H9 (cell line): ENCODE results near the gene FYN. TPM values are rescaled to one million over a fixed set of nuclear protein-coding genes. Genes with fewer than 3 reads are reported as not detected.

Experiments
- DNase-seq: peaks from one replicate; pipeline ENCODE4 v3.0.0-alpha.2; 2017
- H2AFZ ChIP-seq: one replicate; pipeline ENCODE4 v1.6.1; 2013; ENCODE audit warnings: mild to moderate bottlenecking, low read length, control low read depth, moderate library complexity
- H2AK5ac ChIP-seq: 2 replicates; pipeline ENCODE4 v1.6.1; 2013; ENCODE audit warnings: low read length, control low read depth, mixed read lengths; ENCODE audit not compliant: insufficient read length
- H2BK120ac ChIP-seq: one replicate; pipeline ENCODE4 v1.6.1; 2013; ENCODE audit warnings: low read depth, mild to moderate bottlenecking, low read length, control low read depth, inconsistent platforms; ENCODE audit not compliant: poor library complexity, severe bottlenecking
- H2BK12ac ChIP-seq: 2 replicates; pipeline ENCODE4 v1.6.1; 2013; ENCODE audit warnings: low read length, control low read depth, mixed read lengths, low read depth; ENCODE audit not compliant: insufficient read length
- H2BK15ac ChIP-seq: 2 replicates; pipeline ENCODE4 v1.6.1; 2013; ENCODE audit warnings: low read depth, low read length, control low read depth
- H2BK20ac ChIP-seq: one replicate; pipeline ENCODE4 v1.6.1; 2013; ENCODE audit warnings: low read depth, mild to moderate bottlenecking, low read length, control low read depth, inconsistent platforms; ENCODE audit not compliant: poor library complexity, severe bottlenecking
- H2BK5ac ChIP-seq: 2 replicates; pipeline ENCODE4 v1.6.1; 2013; ENCODE audit warnings: low read length, control low read depth, mixed read lengths; ENCODE audit not compliant: insufficient read length
- H3K14ac ChIP-seq: 2 replicates; pipeline ENCODE4 v1.6.1; 2013; ENCODE audit warnings: low read length, control low read depth; ENCODE audit not compliant: insufficient read depth
- H3K18ac ChIP-seq: 2 replicates; pipeline ENCODE4 v1.6.1; 2013; ENCODE audit warnings: low read depth, mild to moderate bottlenecking, mixed read lengths, low read length, control low read depth; ENCODE audit not compliant: insufficient read length
- H3K23ac ChIP-seq: 2 replicates; pipeline ENCODE4 v1.6.1; 2013; ENCODE audit warnings: low read length, control low read depth, mixed read lengths, low read depth; ENCODE audit not compliant: insufficient read length
- H3K23me2 ChIP-seq: 2 replicates; pipeline ENCODE4 v1.6.1; 2013; ENCODE audit warnings: low read depth, mild to moderate bottlenecking, mixed read lengths, low read length, control low read depth; ENCODE audit not compliant: insufficient read length, poor library complexity, severe bottlenecking
- H3K27ac ChIP-seq: 2 replicates; pipeline ENCODE4 v1.5.1; 2013; ENCODE audit warnings: low read length, control low read depth, mixed read lengths, low read depth; ENCODE audit not compliant: insufficient read length
- H3K27me3 ChIP-seq: 2 replicates; pipeline ENCODE4 v1.6.1; 2013; ENCODE audit warnings: low read length, control low read depth, inconsistent platforms; ENCODE audit not compliant: insufficient read depth
- H3K4ac ChIP-seq: 2 replicates; pipeline ENCODE4 v1.6.1; 2013; ENCODE audit warnings: low read depth, mild to moderate bottlenecking, control low read depth, inconsistent platforms, low read length, moderate library complexity
- H3K4me1 ChIP-seq: 2 replicates; pipeline ENCODE4 v1.6.1; 2013; ENCODE audit warnings: low read length, control low read depth, inconsistent platforms; ENCODE audit not compliant: insufficient read depth
- H3K4me2 ChIP-seq: 2 replicates; pipeline ENCODE4 v1.6.1; 2013; ENCODE audit warnings: low read length, control low read depth, mixed read lengths; ENCODE audit not compliant: insufficient read length, insufficient read depth
- H3K56ac ChIP-seq: 2 replicates; pipeline ENCODE4 v1.6.1; 2013; ENCODE audit warnings: low read depth, mild to moderate bottlenecking, mixed read lengths, low read length, control low read depth; ENCODE audit not compliant: insufficient read length
- H3K79me1 ChIP-seq: 2 replicates; pipeline ENCODE4 v1.6.1; 2013; ENCODE audit warnings: low read depth, mild to moderate bottlenecking, moderate library complexity, low read length, control low read depth, inconsistent platforms; ENCODE audit not compliant: insufficient read depth, poor library complexity, severe bottlenecking
- H3K79me2 ChIP-seq: 2 replicates; pipeline ENCODE4 v1.6.1; 2013; ENCODE audit warnings: low read length, control low read depth, inconsistent platforms; ENCODE audit not compliant: insufficient read depth
- H3K9ac ChIP-seq: 2 replicates; pipeline ENCODE4 v1.6.1; 2013; ENCODE audit warnings: low read length, control low read depth, mixed read lengths; ENCODE audit not compliant: insufficient read length; ENCODE audit errors: extremely low read depth
- H3K9me3 ChIP-seq: one replicate; pipeline ENCODE4 v1.6.1; 2013; ENCODE audit warnings: low read depth, low read length, inconsistent platforms; ENCODE audit not compliant: control insufficient read depth
- H3T11ph ChIP-seq: one replicate; pipeline ENCODE4 v1.6.1; 2013; ENCODE audit warnings: mild to moderate bottlenecking, low read length, control low read depth, inconsistent platforms
- H4K20me1 ChIP-seq: one replicate; pipeline ENCODE4 v1.6.1; 2013; ENCODE audit not compliant: control insufficient read depth, insufficient read length, insufficient read depth
- H4K5ac ChIP-seq: 2 replicates; pipeline ENCODE4 v1.6.1; 2013; ENCODE audit warnings: low read depth, mild to moderate bottlenecking, mixed read lengths, low read length, control low read depth; ENCODE audit not compliant: insufficient read length
- H4K8ac ChIP-seq: replicated peaks from 2 replicates; pipeline ENCODE4 v1.6.1; 2013; ENCODE audit warnings: low read length, control low read depth, mixed read lengths, low read depth; ENCODE audit not compliant: insufficient read length
- H4K91ac ChIP-seq: 2 replicates; pipeline ENCODE4 v1.6.1; 2013; ENCODE audit warnings: low read depth, mild to moderate bottlenecking, moderate library complexity, mixed read lengths, low read length, control low read depth; ENCODE audit not compliant: insufficient read length
- H3K27ac Mint-ChIP-seq, 3 experiments: 2 replicates in 2 of 3; 3 replicates in 1 of 3; pipeline ENCODE4 v1.8.0; 2020 to 2021; ENCODE audit warnings: mixed read lengths in 3 of 3, mild to moderate bottlenecking in 1 of 3, moderate library complexity in 1 of 3
- H3K27me3 Mint-ChIP-seq: 2 replicates; pipeline ENCODE4 v1.8.0; 2021; ENCODE audit warnings: low read depth, mild to moderate bottlenecking, moderate library complexity, mixed read lengths
- H3K36me3 Mint-ChIP-seq, 3 experiments: 2 replicates in 2 of 3; 3 replicates in 1 of 3; pipeline ENCODE4 v1.8.0; 2020 to 2021; ENCODE audit warnings: low read depth in 3 of 3, mixed read lengths in 3 of 3; ENCODE audit not compliant: insufficient read depth in 1 of 3
- H3K4me1 Mint-ChIP-seq, 2 experiments: 2 replicates each; pipeline ENCODE4 v1.8.0; 2020; ENCODE audit warnings: mixed read lengths in 2 of 2
- H3K4me3 Mint-ChIP-seq, 2 experiments: 2 replicates in 1 of 2; 3 replicates in 1 of 2; pipeline ENCODE4 v1.8.0; 2020 to 2021; ENCODE audit warnings: mild to moderate bottlenecking in 2 of 2, mixed read lengths in 2 of 2, moderate library complexity in 1 of 2
- H3K9me3 Mint-ChIP-seq, 2 experiments: 2 replicates in 1 of 2; 3 replicates in 1 of 2; pipeline ENCODE4 v1.8.0; 2020; ENCODE audit warnings: mild to moderate bottlenecking in 2 of 2, mixed read lengths in 2 of 2, moderate library complexity in 1 of 2
- CTCF ChIP-seq: fragments of 200-600 bp; sonication (generic); conservative IDR thresholded peaks from 3 replicates; pipeline ENCODE4 v1.8.0; 2021; ENCODE audit warnings: antibody characterized with exemption, mild to moderate bottlenecking
- WGBS: extraction: QIAGEN DNeasy Blood & Tissue Kit; methylation state at CpG from one replicate; pipeline ENCODE4 v1.1.7; 2013; ENCODE audit warnings: missing lambda C conversion rate, low lambda C conversion rate, mixed read lengths; ENCODE audit not compliant: insufficient read length; ENCODE audit errors: extremely low coverage; 5-methylcytosine and 5-hydroxymethylcytosine counted together
- total RNA-seq: library from RNA; stranded (reverse); gene quantifications from 2 replicates; pipeline ENCODE4 v1.2.1, GENCODE V29; 2021

FYN gene
- total RNA-seq, 1 experiment from 2014 or later, result 64.8 TPM

GRCh38 chr6:111812060-111813038 is 60.9 kb downstream of the FYN start:
- H3K36me3 Mint-ChIP-seq, result peaks cover 0 to 14% (median 0%) of the 10 kb centered on the region in 3 experiments; a peak in 3 of 7 replicates
- H3K4me3 Mint-ChIP-seq, result no peak overlapping the region
- Histone ChIP-seq H3K18ac (no peak overlapping the region), H2AK5ac (no peak overlapping the region), H3K56ac (no peak overlapping the region), H3K27me3 (no peaks in the 10 kb centered on the region), H3K4me2 (no peak overlapping the region), H3K79me1 (no peaks in the 10 kb centered on the region), H4K8ac (no peak overlapping the region), H3K4ac (no peak overlapping the region), H2BK12ac (no peak overlapping the region), H3K9ac (no peak overlapping the region), H3K9me3 (no peaks in the 10 kb centered on the region), H2BK5ac (no peak overlapping the region), H3K23ac (no peak overlapping the region), H2BK20ac (no peak overlapping the region), H3K14ac (no peak overlapping the region), H3K79me2 (no peaks in the 10 kb centered on the region), H3K23me2 (no peaks in the 10 kb centered on the region), H3T11ph (no peak overlapping the region), H4K5ac (no peak overlapping the region), H4K91ac (no peak overlapping the region), H2AFZ (no peak overlapping the region), H4K20me1 (no peaks in the 10 kb centered on the region), H3K4me1 (no peaks in the 10 kb centered on the region), H3K27ac (no peak overlapping the region), H2BK15ac (no peak overlapping the region), H2BK120ac (no peak overlapping the region)
- no peak for DNase-seq
- H3K27ac Mint-ChIP-seq, result peak overlapping the region; percentile 11 to 46 (median 15); a peak in 4 of 7 replicates
- WGBS, result 100% methylated on average over 1 of the region's 8 CpGs
- no peaks in the 10 kb centered on the region for H3K9me3 Mint-ChIP-seq
- no peak for TF ChIP-seq CTCF
- H3K4me1 Mint-ChIP-seq, result peaks cover 5 to 11% of the 10 kb centered on the region in 2 experiments
- no peaks in the 10 kb centered on the region for H3K27me3 Mint-ChIP-seq
